ENCODE measurements around the gene CORO7.

DNA sequence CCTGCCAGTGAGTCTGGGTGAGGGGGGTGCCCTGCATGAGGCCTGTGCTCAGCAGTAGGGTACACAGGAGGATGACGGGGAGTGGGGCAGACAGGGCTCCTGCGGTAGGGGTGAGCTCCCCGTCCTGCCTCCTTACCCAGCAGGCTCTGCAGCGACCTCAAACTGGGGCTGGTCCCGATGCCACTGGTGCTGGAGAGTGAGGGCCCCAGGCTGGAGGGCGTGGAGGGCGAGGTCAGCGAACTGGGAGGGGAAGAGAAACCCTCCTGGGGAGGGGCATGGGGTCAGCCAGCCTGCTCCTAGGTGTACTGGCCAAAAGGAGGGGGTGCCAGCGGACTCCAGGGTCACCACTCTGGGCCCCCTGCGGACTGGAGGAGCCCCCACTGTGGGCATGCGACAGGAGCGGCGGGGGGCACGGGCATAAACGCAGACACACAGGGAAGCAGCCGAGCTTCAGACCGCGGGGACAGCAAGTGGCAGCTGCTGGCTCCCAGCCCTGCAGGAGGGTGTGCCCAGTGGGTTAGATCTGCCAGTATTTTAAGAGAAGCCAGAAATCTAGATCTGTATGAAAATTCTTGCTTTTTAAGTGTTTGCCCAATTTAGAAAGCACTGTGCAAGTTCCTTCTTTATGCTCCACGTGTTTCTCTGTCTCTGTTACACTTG is 53.8 kb downstream of the CORO7 start:
- TF ChIP-seq RAD51 (IDR thresholded peaks at IDR 0.05; ENCODE audit: borderline replicate concordance, low read depth), result no peak
- TF ChIP-seq POLR2A (conservative IDR thresholded peaks at IDR 0.05), result no peak
- no peak for TF ChIP-seq HNRNPUL1 (IDR thresholded peaks at IDR 0.05; ENCODE audit: low read length)
- TF ChIP-seq, protein P1, sequence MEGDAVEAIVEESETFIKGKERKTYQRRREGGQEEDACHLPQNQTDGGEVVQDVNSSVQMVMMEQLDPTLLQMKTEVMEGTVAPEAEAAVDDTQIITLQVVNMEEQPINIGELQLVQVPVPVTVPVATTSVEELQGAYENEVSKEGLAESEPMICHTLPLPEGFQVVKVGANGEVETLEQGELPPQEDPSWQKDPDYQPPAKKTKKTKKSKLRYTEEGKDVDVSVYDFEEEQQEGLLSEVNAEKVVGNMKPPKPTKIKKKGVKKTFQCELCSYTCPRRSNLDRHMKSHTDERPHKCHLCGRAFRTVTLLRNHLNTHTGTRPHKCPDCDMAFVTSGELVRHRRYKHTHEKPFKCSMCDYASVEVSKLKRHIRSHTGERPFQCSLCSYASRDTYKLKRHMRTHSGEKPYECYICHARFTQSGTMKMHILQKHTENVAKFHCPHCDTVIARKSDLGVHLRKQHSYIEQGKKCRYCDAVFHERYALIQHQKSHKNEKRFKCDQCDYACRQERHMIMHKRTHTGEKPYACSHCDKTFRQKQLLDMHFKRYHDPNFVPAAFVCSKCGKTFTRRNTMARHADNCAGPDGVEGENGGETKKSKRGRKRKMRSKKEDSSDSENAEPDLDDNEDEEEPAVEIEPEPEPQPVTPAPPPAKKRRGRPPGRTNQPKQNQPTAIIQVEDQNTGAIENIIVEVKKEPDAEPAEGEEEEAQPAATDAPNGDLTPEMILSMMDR (IDR thresholded peaks at IDR 0.05 in 2 of 3, conservative IDR thresholded peaks at IDR 0.05 in 1 of 3; ENCODE audit: insufficient read depth in 2 of 3, low read depth in 1 of 3, low read length in 3 of 3), result no peak
- TF ChIP-seq SAFB2 (IDR thresholded peaks at IDR 0.05; ENCODE audit: borderline replicate concordance, low read depth, low read length, severe bottlenecking), result no peak
- TF ChIP-seq TARDBP (IDR thresholded peaks at IDR 0.05), result no peak
- TF ChIP-seq KLF16 (IDR thresholded peaks at IDR 0.05), result no peak
- no peak for TF ChIP-seq CBX5 (IDR thresholded peaks at IDR 0.05; ENCODE audit: borderline replicate concordance, low read depth)
- TF ChIP-seq ZNF668 (CRISPR knock-in tag; IDR thresholded peaks at IDR 0.05), result no peak
- TF ChIP-seq MAFK (IDR thresholded peaks at IDR 0.05; ENCODE audit: low read length), result no peak
- TF ChIP-seq MAFF (IDR thresholded peaks at IDR 0.05; ENCODE audit: low read length), result no peak
- TF ChIP-seq ZNF717 (CRISPR knock-in tag; IDR thresholded peaks at IDR 0.05), result no peak
- TF ChIP-seq ZNF133 (CRISPR knock-in tag; IDR thresholded peaks at IDR 0.05), result no peak

All from K562 (cell line).